T-helper 22 cell (primary cell): ENCODE measurements around the gene CCDC112.

Experiments used
- DNase-seq: peaks from one replicate; pipeline ENCODE4 v3.0.0-alpha.2; 2020; ENCODE audit warnings: low read depth

Gene CCDC112

GRCh38 chr5:115317736-115318135 is 21.3 kb upstream of the CCDC112 start:
- no peak for DNase-seq

- DNase-seq: no peak
These were observed 20.9 kb upstream of the CCDC112 start for GRCh38 chr5:115317320-115317719.

GRCh38 chr5:115313632-115314031 is 17.2 kb upstream of the CCDC112 start:
- DNase-seq: no peak

GRCh38 chr5:115313052-115313451 is 16.6 kb upstream of the CCDC112 start:
- DNase-seq: no peak

GRCh38 chr5:115309751-115310370 is 13.4 kb upstream of the CCDC112 start:
- DNase-seq: no peak

GRCh38 chr5:115308815-115309214 is 12.4 kb upstream of the CCDC112 start:
- DNase-seq: no peak

- DNase-seq: no peak
These were observed 9.6 kb upstream of the CCDC112 start for GRCh38 chr5:115306011-115306536.

- no peak for DNase-seq
These were observed 8.0 kb upstream of the CCDC112 start for GRCh38 chr5:115304496-115304895.

GRCh38 chr5:115298811-115299210 is 2.4 kb upstream of the CCDC112 start:
- DNase-seq: no peak

- DNase-seq: no peak
These were observed 577 bp upstream of the CCDC112 start for GRCh38 chr5:115297031-115297430.

GRCh38 chr5:115295777-115296123 is 704 bp downstream of the CCDC112 start:
- no peak for DNase-seq

GRCh38 chr5:115291397-115291796 is 5.1 kb downstream of the CCDC112 start:
- no peak for DNase-seq

- DNase-seq: no peak
These were observed 7.3 kb downstream of the CCDC112 start for GRCh38 chr5:115289104-115289503.

GRCh38 chr5:115284021-115284420 is 12.4 kb downstream of the CCDC112 start:
- DNase-seq: no peak

- no peak for DNase-seq
These were observed 14.3 kb downstream of the CCDC112 start for GRCh38 chr5:115282131-115282530.

GRCh38 chr5:115274584-115274983 is 21.9 kb downstream of the CCDC112 start:
- no peak for DNase-seq

- DNase-seq: no peak
These were observed 24.0 kb downstream of the CCDC112 start for GRCh38 chr5:115272297-115272958.

GRCh38 chr5:115271295-115272050 is 25.0 kb downstream of the CCDC112 start:
- DNase-seq: no peak

GRCh38 chr5:115267617-115268016 is 28.8 kb downstream of the CCDC112 start:
- no peak for DNase-seq

- no peak for DNase-seq
These were observed 31.2 kb downstream of the CCDC112 start for GRCh38 chr5:115265220-115265619.

GRCh38 chr5:115264786-115265185 is 31.7 kb downstream of the CCDC112 start:
- DNase-seq: no peak

- DNase-seq: no peak
These were observed 33.4 kb downstream of the CCDC112 start for GRCh38 chr5:115263078-115263380.

- peak; percentile 41 for DNase-seq
These were observed 34.0 kb downstream of the CCDC112 start, which contains the start of gene PGGT1B for GRCh38 chr5:115262321-115263077. Gene PGGT1B (minus strand): TSS chr5:115262877. CDS start chr5:115262851, 26 bp downstream.
